ENCODE results near the gene SRXN1. TPM values are rescaled to one million over a fixed set of nuclear protein-coding genes. Genes with fewer than 3 reads are reported as not detected.

SRXN1 gene
- total and polyA plus RNA-seq, 2 donors (not counting 3 experiments of a cell fraction or from before 2014, with no cell fraction given): 19.3 to 24.9 TPM

GRCh38 chr20:650281-650680 lies 2.7 kb downstream of the SRXN1 start:
- Histone ChIP-seq H3K9me3 (replicated peaks; ENCODE audit: control insufficient read depth, insufficient read depth, low read length) (no peaks in the 10 kb centered on the region), H3K4me1 (ENCODE audit: control insufficient read depth, extremely low read depth, insufficient read depth, low read length) (peaks cover 15% of the 10 kb centered on the region), H3K27me3 (ENCODE audit: control insufficient read depth in 2 of 2, insufficient read depth in 2 of 2, low read length in 2 of 2) (peaks cover 0 to under 1% of the 10 kb centered on the region in 2 experiments), H2AFZ (ENCODE audit: low read depth, low read length) (no peak overlapping the region), H3K9ac (replicated peaks; ENCODE audit: extremely low read depth, insufficient read depth, low read length) (no peak overlapping the region), H3K79me2 (ENCODE audit: control insufficient read depth, insufficient read depth, low read length) (peaks cover 26% of the 10 kb centered on the region), H3K4me3 (replicated peaks in 1 of 3; ENCODE audit: insufficient read depth in 1 of 3, low read depth in 1 of 3, low read length in 3 of 3) (no peak overlapping the region), H3K4me2 (ENCODE audit: insufficient read depth, low read length) (no peak overlapping the region), H3K36me3 (ENCODE audit: control insufficient read depth in 2 of 2, extremely low read depth in 1 of 2, insufficient read depth in 2 of 2, low read length in 2 of 2) (peaks cover 3 to 15% of the 10 kb centered on the region in 2 experiments), H4K20me1 (replicated peaks; ENCODE audit: control insufficient read depth, extremely low read depth, insufficient read depth, low read length) (no peaks in the 10 kb centered on the region), H3K27ac (ENCODE audit: insufficient read depth, low read depth, low read length) (no peak overlapping the region), H3K9me1 (replicated peaks; ENCODE audit: control insufficient read depth, extremely low read depth, insufficient read depth, low read length) (no peaks in the 10 kb centered on the region)
- TF ChIP-seq CTCF (IDR thresholded peaks at IDR 0.05; ENCODE audit: extremely low read depth in 1 of 2, insufficient read depth in 1 of 2, low read depth in 1 of 2, low read length in 2 of 2) (no peak), GATA2 (IDR thresholded peaks at IDR 0.05; ENCODE audit: insufficient read depth, insufficient read length, low read depth, low read length) (no peak), POLR2A (IDR thresholded peaks at IDR 0.05; ENCODE audit: low read depth, low read length) (no peak), POLR2AphosphoS5 (IDR thresholded peaks at IDR 0.05; ENCODE audit: insufficient read depth, low read depth, low read length) (no peak), FOS (IDR thresholded peaks at IDR 0.05; ENCODE audit: borderline replicate concordance, insufficient read depth, low read length) (no peak), MAX (IDR thresholded peaks at IDR 0.05; ENCODE audit: insufficient read depth, insufficient read length) (no peak), JUN (IDR thresholded peaks at IDR 0.05; ENCODE audit: borderline replicate concordance, insufficient read depth, insufficient read length, low read depth) (no peak), EZH2 (IDR thresholded peaks at IDR 0.05; ENCODE audit: borderline replicate concordance, low read depth, low read length, severe bottlenecking) (no peak), MYC (IDR thresholded peaks at IDR 0.05; ENCODE audit: low read depth, low read length) (no peak)
- DNase-seq (ENCODE audit: low read depth, low spot score): no peak
- POLR2A ChIA-PET: no interaction called here
- FAIRE-seq: no peak
- no TSS peak for BruUV-seq (replicated peaks)
- CTCF ChIA-PET: interaction anchor here (3.1 kb wide), 1 partner anchor 17 kb away, joined by 23 read pairs; no protein-coding TSS in a partner anchor
- intact Hi-C loops (cut with micrococcal nuclease) (no loop called here), dilution Hi-C loops (cut with MboI; ENCODE audit: extremely low pct_ligation_motif_present, low sequenced_read_pairs) (no loop called here)
